Adrenal gland (tissue), 12 donors: ENCODE data around the gene PROX1. TPM values are rescaled to one million over a fixed set of nuclear protein-coding genes. Genes with fewer than 3 reads are reported as not detected.
A peak's percentile ranks its signal among the peaks of the same experiment; 100 is the strongest.

Source experiments
- DNase-seq, 7 donors: peaks; one replicate each; pipeline ENCODE4 v3.0.0-alpha.2; 2019 to 2020
- H3K27ac ChIP-seq, 5 donors: fragments of 200-600 bp; sonication (generic) in 4 of 5; 1 replicate in 3 of 5; 2 replicates in 2 of 5; pipeline versions ENCODE4 v1.5.1 to v1.8.0; 2016 to 2020; ENCODE audit warnings: mild to moderate bottlenecking in 1 of 5
- H3K27me3 ChIP-seq: fragments of 200-600 bp; 2 replicates; pipeline ENCODE4 v1.8.0; 2021
- H3K36me3 ChIP-seq, 2 donors: fragments of 200-600 bp; replicated peaks in 1 of 2; 1 replicate in 1 of 2; 2 replicates in 1 of 2; pipeline versions ENCODE4 v1.5.1 to v1.8.0; 2018 to 2022
- H3K4me1 ChIP-seq, 2 donors: fragments of 200-600 bp; replicated peaks in 1 of 2; 1 replicate in 1 of 2; 2 replicates in 1 of 2; pipeline versions ENCODE4 v1.5.1 to v1.8.0; 2018 to 2021
- H3K4me3 ChIP-seq, 4 donors: fragments of 200-600 bp; sonication (generic) in 3 of 4; one replicate each; pipeline ENCODE4 v1.5.1; 2016 to 2018
- H3K9me3 ChIP-seq, 3 donors: fragments of 200-600 bp; sonication (generic) in 1 of 3; replicated peaks in 1 of 3; 1 replicate in 2 of 3; 2 replicates in 1 of 3; pipeline versions ENCODE4 v1.5.1 to v1.8.0; 2016 to 2021
- CTCF ChIP-seq, 6 experiments: fragments of 450-650 bp in 4 of 6; fragments of 200-600 bp in 2 of 6; sonication (generic) in 1 of 6; IDR thresholded peaks; 1 replicate in 5 of 6; 2 replicates in 1 of 6; pipeline versions ENCODE4 v1.5.1 to v1.8.0; 2016 to 2021; ENCODE audit warnings: antibody characterized with exemption in 6 of 6, mild to moderate bottlenecking in 2 of 6, moderate library complexity in 1 of 6
- POLR2A ChIP-seq, 2 donors: fragments of 450-650 bp; IDR thresholded peaks; one replicate each; pipeline ENCODE4 v1.6.1; 2017; ENCODE audit warnings: antibody characterized with exemption in 2 of 2, mild to moderate bottlenecking in 2 of 2, moderate library complexity in 1 of 2
- WGBS, 4 donors: extraction: QIAGEN DNeasy Blood & Tissue Kit in 2 of 4; methylation state at CpG; one replicate each; pipeline versions ENCODE4 v1.1.5 to v1.1.7; 2013 to 2017; 5-methylcytosine and 5-hydroxymethylcytosine counted together
- intact Hi-C, 2 donors: fragments of 100-400 bp; cut with DNase I; formaldehyde crosslinking; loops; one replicate each; pipeline versions ENCODE4 v1.14.1 to v1.15.0; 2022 to 2023
- polyA plus RNA-seq, 3 donors: library from polyadenylated mRNA; stranded (reverse); fragments of 200-250 nt in 2 of 3; fragments of 350-450 nt in 1 of 3; fragmentation: Illumina TruSeq in 1 of 3; extraction: RNeasy Lipid Tissue Mini Kit (QIAGEN cat#74804) in 1 of 3; gene quantifications; one replicate each; pipeline ENCODE4 v1.2.3, GENCODE V29; 2013 to 2014
- total RNA-seq, 9 donors: library from RNA; depleted of rRNA in 4 of 9; stranded (reverse); fragments of >200 nt in 4 of 9; fragments of 120-200 nt in 1 of 9; fragmentation: NEBNext Ultra II Directional in 1 of 9; extraction: Animal tissue kit (Norgen Biotek cat#: 25700) in 1 of 9; gene quantifications; one replicate each; pipeline versions ENCODE4 v1.1.0 to v1.2.4, GENCODE V29; 2013 to 2023
- donor health status: healthy with polysubstance abuse.
- donor health status: Bipolar disorder and iron deficiency.
- donor health status: DM: yes; HTN: yes; CAD: no.
- donor health status: DM: no; HTN: no; CAD: no.
- donor health status: DM: no; HTN: no; CAD: no.
- donor health status: DM: yes; HTN: yes; CAD: no.

Gene PROX1
- total and polyA plus RNA-seq, 12 donors, result 2.6 to 91.7 (median 18.8) TPM

DNA sequence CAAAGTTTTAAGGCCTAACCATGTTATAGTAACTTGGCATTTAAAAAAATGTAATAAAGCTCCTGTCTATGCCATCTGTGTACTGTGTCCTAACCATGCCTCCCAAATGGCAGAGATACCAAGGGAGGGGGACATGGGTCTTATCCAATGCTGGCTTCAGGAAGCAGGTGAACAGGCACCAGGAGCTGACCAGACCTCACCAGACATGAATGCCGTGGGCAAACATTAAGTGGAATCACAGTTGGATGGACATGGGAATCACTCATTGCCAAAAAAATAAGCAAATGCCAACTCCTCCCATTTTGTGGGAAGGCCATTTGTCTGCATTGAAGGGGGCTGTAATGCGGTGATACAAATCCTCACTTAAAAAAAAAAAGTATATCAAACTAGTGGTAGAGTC, 22.9 kb downstream of the PROX1 start:
- no peaks in the 10 kb centered on the region for H3K4me1 ChIP-seq
- WGBS, 4 donors, result 80 to 95% (median 94%) methylated on average over 2 of the region's 2 CpGs
- H3K9me3 ChIP-seq, result no peaks in the 10 kb centered on the region
- peaks cover 0 to 16% of the 10 kb centered on the region in 2 donors for H3K36me3 ChIP-seq
- H3K27me3 ChIP-seq, result no peaks in the 10 kb centered on the region
- H3K4me3 ChIP-seq, result no peak overlapping the region
- intact Hi-C loops, result no loop called here
- peak overlapping the region in 1 of 5 donors; percentile 37 for H3K27ac ChIP-seq
- DNase-seq, result no peak
- no peak for TF ChIP-seq POLR2A (IDR thresholded peaks at IDR 0.05)
- TF ChIP-seq CTCF (IDR thresholded peaks at IDR 0.05), result no peak

- no peak for DNase-seq
- intact Hi-C loops, result no loop called here
- H3K9me3 ChIP-seq, result no peaks in the 10 kb centered on the region
- H3K27me3 ChIP-seq, result no peaks in the 10 kb centered on the region
- peaks cover 0 to 16% of the 10 kb centered on the region in 2 donors for H3K36me3 ChIP-seq
- TF ChIP-seq CTCF (IDR thresholded peaks at IDR 0.05), result no peak
- no peak for TF ChIP-seq POLR2A (IDR thresholded peaks at IDR 0.05)
- no peak overlapping the region for H3K4me3 ChIP-seq
- H3K27ac ChIP-seq, result no peak overlapping the region
- H3K4me1 ChIP-seq, result no peaks in the 10 kb centered on the region
- 40 to 45% (median 41%) methylated on average over 2 of the region's 2 CpGs for WGBS, 4 donors
Measured at GRCh38 chr1:214012418-214012817, 24.6 kb downstream of the PROX1 start.

DNA sequence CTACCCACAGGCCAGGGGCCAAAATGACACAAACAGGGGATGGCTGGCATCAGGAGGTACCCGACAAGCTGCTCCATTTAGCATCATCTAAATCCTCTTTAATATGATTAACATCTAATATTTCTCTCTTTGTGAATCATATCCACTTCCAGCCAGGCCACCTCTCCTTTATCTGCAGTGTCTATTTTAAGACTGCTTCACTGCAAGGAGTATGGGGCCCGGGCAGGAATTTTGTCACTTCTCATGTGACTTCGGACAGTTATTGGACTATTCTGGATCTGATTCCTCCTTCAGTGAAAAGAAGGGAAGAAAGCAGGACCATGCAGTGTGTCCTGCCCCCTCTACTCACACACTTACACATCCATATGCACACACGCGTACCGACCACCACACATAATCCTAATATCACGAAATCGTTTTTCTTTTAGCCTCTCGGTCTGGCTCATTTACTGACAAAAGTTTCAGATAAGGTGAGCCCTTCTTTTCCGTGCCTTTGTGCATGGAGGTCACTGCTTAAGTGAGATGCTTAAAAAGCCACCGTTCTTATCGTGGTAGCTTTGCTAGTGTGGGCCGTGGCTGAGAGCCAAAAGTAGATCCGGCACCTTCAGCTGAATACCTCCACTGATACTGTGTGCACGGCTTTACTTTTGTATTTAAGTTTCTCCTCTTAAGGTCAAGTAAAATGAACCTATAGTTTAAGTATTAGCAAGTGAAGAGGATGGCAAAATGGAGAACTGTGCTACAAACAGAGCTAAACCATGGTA, 26.0 kb downstream of the PROX1 start:
- Histone ChIP-seq H3K4me3 (no peak overlapping the region), H3K4me1 (peaks cover 0 to 11% of the 10 kb centered on the region in 2 donors), H3K36me3 (peaks cover 0 to 16% of the 10 kb centered on the region in 2 donors), H3K27ac (peak overlapping the region in 1 of 5 donors; percentile 23), H3K27me3 (no peaks in the 10 kb centered on the region), H3K9me3 (no peaks in the 10 kb centered on the region)
- intact Hi-C loops, result no loop called here
- peak in 1 of 7 donors; percentile 26 for DNase-seq
- WGBS, 4 donors, result 81 to 89% (median 83%) methylated on average over 15 of the region's 15 CpGs
- TF ChIP-seq POLR2A (IDR thresholded peaks at IDR 0.05) (no peak), CTCF (IDR thresholded peaks at IDR 0.05) (no peak)

GRCh38 chr1:214014730-214015129, 27.0 kb downstream of the PROX1 start:
- TF ChIP-seq CTCF (IDR thresholded peaks at IDR 0.05) (no peak), POLR2A (IDR thresholded peaks at IDR 0.05) (no peak)
- Histone ChIP-seq H3K4me1 (peaks cover 0 to 12% of the 10 kb centered on the region in 2 donors), H3K27me3 (no peaks in the 10 kb centered on the region), H3K36me3 (peaks cover 0 to 16% of the 10 kb centered on the region in 2 donors), H3K27ac (no peak overlapping the region), H3K4me3 (no peak overlapping the region), H3K9me3 (no peaks in the 10 kb centered on the region)
- no peak for DNase-seq
- intact Hi-C loops, result no loop called here
- 74 to 80% (median 77%) methylated on average over 4 of the region's 4 CpGs for WGBS, 4 donors
